Eye (tissue), 1 donor: ENCODE results near the gene ADRB2.
"Not testable (repeated sequence)": the region's sequence is repeated elsewhere in the genome, so short reads cannot be mapped to it uniquely, and the experiment has no call there.

Experiments used
- DNase-seq: peaks from one replicate; pipeline ENCODE4 v3.0.0-alpha.2; 2015

ADRB2 gene

GRCh38 chr5:148856009-148856367, 29.6 kb downstream of the ADRB2 start:
- DNase-seq = no peak

- DNase-seq = no peak
Measured at GRCh38 chr5:148856424-148856823, 30.0 kb downstream of the ADRB2 start.

GRCh38 chr5:148857474-148857873, 31.1 kb downstream of the ADRB2 start:
- no peak for DNase-seq

GRCh38 chr5:148858106-148858505, 31.7 kb downstream of the ADRB2 start:
- DNase-seq = no peak

GRCh38 chr5:148858547-148858946, 32.1 kb downstream of the ADRB2 start:
- DNase-seq = no peak

GRCh38 chr5:148859703-148860102, 33.3 kb downstream of the ADRB2 start:
- no peak for DNase-seq

GRCh38 chr5:148860599-148860998, 34.2 kb downstream of the ADRB2 start:
- no peak for DNase-seq

- DNase-seq = no peak
Measured at GRCh38 chr5:148861088-148861487, 34.7 kb downstream of the ADRB2 start.

- no peak for DNase-seq
Measured at GRCh38 chr5:148861696-148862095, 35.3 kb downstream of the ADRB2 start.

- peak; percentile 17 for DNase-seq
Measured at GRCh38 chr5:148864113-148864841, 37.9 kb downstream of the ADRB2 start.

GRCh38 chr5:148866024-148866423, 39.6 kb downstream of the ADRB2 start:
- DNase-seq = no peak

- DNase-seq = no peak
Measured at GRCh38 chr5:148873120-148873519, 46.7 kb downstream of the ADRB2 start.

GRCh38 chr5:148873690-148874485, 47.5 kb downstream of the ADRB2 start:
- peak; percentile 16 for DNase-seq

GRCh38 chr5:148875205-148875875, 48.9 kb downstream of the ADRB2 start:
- no peak for DNase-seq

GRCh38 chr5:148877436-148877835, 51.0 kb downstream of the ADRB2 start:
- DNase-seq = not testable (repeated sequence)
